HuH-7 (cell line): ENCODE results near the gene INF2.
"Not testable (repeated sequence)": the region's sequence is repeated elsewhere in the genome, so short reads cannot be mapped to it uniquely, and the experiment has no call there.

Source experiments
- DNase-seq: peaks from one replicate; pipeline ENCODE4 v3.0.0; 2011; ENCODE audit warnings: low spot score

The INF2 gene

DNA sequence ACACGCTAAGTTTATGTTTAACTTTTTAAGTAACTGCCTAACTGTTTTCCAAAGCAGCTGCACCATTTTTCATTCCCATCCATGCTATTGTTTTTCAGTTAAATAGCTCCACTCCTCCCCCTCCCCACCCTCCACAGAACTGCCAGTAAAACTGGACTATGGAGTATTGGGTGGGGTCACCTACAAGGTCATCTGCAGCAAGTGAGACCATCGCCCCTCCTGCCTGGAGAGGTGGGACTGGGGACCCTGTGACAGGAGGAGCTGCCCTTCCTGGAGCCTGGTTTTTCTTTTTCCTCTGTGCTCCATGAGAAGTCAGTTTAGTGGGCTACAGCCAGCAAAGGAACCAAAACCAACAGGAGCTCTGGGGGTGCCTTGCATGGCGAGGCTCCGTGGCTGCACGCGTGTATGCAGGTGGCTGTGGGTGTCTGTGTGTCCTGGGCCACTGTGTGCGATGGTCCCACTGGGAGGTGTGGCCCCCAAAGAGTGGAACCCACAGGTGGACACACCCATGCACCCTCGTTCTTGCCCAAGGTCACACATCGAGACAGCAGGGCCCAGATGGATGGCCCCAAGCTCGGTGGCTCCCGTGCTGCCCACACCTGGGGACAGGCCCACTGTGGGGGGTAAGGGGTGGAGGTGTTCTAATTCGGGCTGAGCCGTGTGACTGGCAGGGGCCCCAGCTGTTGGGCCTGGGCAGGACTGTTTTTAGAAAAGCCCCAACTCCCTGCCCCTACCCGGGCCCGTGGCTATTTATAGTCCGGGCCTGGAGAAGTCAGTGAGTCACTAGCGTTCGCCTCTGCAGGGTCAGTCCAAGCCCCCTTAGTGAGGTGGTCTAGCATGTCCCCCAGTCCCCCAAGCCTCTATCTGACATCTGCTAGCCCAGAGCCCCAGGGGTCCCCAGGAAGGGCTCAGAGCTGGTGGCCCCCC is 32.4 kb downstream of the INF2 start:
- no peak for DNase-seq

DNA sequence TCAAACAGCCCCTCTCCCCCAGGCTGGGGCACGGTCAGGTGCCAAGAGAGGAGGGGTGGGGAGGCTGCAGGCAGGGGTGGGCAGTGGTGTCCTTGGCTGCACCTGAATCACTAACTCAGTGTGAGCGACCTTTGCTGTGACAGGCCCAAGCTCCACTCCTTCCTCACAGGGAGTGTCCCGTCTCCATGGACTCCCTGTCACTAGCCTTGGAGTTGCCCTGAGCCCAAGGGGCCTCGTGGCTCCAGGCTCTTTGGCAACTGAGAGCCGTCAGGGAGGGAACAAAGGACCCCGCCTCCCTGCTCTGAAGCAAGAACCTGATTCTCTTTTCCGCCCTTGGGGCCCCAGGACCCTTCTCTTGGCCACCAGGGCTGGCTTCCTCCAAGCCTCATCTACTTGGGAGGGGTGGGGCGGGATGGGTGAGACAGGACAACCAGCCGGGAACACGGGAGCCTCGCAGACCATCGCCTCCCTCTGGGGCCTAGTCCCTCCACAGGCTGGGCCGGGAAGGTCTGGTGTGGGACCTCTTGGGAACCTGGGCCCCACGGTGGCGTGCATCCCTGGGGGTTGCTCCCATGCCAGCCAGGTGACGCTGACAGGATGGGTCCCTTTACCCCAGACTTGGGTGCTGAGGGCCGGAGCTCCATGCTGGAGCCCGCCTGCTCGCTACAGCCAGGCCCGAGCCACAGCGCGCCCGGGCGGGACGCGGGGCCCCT is 33.7 kb downstream of the INF2 start:
- DNase-seq, result peak; percentile 63

DNA sequence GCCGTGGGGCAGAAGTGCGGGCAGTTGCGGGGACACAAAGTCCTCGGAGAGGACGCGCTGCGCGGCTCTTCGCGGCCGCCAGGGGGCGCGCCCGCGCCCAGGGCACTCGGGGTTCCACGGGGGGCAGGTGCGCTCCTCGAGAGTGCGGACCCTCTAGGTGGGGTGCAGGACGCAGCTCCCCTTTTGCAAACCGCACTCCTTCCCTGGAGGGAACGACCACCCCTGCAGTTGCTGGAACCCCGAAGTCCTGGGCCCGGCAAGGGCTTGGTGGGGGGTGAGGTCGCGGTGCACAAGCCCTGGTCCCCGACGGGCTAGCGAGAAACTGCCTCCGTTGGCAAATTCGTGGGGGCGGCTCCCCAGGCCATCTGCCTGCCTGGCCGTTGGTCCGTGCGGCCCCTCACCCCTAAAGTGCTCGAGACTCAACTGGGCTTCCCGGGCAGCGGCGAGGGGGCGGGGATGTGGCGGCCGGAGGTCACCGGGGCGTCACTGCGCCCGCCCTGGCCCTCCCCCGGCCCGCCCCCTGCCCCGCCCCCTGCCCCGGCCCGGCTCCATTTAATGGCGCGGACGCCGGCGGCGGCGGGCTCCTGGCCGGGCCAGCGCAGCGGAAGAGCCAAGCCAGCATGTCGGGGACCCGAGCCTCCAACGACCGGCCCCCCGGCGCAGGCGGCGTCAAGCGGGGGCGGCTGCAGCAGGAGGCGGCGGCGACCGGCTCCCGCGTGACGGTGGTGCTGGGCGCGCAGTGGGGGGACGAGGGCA is 34.4 kb downstream of the INF2 start, which contains the start of gene ADSS1:
Gene ADSS1, plus strand, starts transcription at position 579 of the 756 bp plus-strand sequence. Its CDS starts 42 bp downstream, at position 621.
- peak; percentile 88 for DNase-seq

DNA sequence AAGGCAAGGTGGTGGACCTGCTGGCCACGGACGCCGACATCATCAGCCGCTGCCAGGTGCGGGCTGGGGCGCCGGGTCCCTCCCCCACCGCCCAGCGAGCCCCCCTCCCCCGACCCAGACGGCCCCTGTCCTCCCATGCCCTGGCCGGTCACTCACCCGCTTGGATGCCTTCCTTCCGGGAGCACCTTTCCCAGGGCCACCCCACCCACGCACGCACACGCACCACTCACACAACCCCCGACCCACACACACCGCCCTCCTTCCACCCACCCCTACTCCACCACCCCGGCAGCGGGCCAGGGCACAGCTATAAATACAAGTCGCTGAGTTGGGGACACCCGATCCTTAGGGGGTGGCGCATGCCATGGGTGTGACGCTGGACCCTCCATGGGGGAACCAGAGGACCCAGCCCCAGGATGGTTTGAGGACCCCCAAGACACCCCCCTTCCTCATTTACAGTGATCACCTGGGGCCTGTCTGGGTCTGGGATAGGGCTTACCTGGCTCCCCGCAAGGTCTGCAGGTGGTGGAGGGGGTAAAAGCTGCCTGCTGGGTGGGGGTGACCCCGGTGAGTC is 35.1 kb downstream of the INF2 start:
- DNase-seq, result peak; percentile 54

DNA sequence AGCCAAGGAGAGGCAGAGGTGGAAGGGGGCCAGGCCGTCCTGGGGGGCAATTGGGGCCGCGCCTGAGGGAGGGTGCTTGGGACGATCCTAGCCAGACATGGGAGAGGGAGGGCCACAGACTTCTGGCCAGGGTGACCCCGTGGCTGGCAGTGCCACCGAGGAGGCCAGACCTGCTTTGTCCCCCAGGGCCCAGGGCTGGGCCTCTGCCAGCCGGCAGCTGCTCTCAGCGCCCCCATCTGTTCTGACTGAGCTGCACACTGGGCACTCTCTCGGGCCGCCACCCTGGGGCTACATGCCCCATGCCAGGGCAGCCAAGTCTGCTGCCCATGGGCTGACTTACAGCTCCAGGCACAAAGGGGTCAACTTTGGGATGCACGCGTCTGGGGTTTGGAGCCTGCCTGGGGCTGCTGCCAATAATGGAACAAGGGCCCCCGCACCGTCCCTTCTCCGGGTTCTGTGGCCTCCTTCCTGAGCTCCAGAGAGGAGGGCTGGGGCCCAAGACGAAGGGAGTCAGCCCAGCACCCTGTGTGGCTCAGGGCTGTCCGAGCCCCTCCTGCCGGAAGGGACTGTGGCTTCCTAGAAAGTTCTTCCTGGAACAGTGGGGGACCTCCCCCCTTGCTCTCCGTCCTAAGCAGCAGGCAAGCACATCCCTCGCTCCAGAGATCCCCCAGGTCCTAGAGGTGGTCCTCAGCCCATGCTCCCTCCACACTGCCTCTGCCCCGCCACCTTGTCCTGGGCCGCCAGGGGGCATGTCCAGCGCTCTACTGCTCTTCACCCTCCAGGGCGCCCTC is 35.8 kb downstream of the INF2 start:
- peak; percentile 60 for DNase-seq

DNA sequence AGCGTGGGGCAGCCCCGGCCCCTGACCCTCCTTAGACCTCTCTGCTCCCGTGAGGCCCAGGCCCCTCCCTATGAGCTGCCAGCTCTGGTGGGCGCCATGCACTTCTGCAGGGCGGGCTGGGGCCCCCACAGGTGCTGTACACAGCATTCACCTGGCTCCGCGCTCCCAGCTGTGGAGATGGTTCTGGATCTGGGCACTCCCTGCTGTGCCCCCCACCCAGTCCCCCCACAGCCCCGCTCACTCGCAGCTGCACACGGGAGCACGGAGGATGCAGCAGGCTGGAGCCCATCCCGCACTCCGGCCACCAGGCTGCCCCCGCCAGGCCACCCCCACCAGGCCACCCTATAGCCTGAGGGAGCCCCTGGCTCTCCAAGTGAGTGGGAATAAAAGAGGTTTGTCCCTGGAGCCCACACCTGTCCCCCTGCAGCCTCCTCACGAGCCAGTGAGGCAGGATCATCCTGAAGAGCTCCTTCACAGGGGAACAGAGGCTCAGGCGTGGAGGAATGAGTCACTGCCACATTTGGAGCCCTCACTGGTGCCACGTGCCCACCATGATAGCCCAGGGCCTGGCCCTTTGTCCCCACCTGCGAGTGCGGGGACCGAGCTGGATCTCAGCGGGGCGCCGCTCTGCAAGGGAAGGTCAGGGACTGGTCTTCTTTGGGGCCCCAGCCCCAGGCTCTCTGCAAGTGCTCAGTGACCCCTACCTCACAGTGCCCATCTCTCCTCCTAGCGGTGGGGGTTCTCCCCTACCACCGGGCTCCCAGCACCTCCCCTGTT is 36.5 kb downstream of the INF2 start:
- DNase-seq, result no peak

DNA sequence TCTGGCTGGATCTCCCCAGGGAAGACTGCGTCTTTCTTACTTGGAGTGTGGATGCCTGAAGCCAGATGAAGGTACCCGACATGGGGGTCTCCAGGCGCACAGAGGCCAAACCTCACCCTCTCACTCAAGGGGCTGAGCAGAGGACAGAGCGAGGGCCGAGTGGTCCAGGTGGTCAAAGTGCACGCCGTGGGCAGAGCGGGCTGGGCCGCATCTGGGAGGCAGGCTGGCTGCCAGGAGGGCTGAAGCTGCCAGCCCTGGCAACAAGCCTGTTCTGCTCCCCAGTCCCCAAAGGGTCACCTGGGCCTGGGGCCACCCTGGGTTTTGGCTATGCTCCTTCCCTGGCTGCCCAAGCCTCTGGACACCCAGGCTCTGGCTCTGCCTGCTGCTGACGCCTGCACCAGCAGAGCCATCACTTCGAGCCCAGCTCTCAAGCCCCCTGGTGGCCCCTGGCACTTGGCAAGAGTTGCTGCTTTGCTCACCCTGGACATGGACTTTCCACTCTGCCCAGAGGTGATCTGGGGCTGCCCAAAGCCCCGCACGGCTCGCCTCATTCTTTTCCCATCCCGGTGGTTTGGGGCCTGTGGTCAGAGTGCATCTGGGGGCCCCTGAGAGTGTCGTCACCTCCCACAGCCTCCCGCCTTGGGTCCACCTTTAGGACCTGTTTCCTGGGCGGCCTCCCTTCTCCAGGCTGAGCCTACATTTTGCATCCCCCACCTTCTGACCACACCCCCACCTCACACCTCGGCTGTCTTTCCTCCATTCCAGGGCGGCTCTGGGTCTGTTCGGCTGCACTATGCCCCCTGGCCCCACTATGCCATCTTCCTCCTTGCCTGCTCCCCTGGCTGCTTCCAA is 37.4 kb downstream of the INF2 start:
- DNase-seq, result peak; percentile 56

DNA sequence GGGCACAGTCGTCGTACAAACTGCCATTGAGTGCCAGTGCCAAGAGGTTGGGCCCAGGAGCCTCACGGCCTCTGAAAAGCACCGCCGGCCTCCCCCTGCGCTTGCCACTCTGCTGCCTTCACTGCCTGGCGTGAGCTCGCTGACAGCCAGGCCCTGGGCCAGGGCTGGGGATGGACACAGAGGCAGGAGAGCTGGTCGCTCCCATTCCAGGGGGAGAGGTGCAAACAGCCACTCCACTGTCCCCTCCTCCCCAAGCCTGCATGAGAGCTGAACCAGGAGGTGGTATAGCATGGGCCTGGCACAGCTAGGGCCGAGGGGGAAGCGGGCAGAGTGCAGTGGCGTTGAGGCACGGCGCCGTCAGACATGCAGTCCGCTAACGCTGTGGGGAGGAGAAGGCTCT is 39.2 kb downstream of the INF2 start:
- DNase-seq, result no peak

DNA sequence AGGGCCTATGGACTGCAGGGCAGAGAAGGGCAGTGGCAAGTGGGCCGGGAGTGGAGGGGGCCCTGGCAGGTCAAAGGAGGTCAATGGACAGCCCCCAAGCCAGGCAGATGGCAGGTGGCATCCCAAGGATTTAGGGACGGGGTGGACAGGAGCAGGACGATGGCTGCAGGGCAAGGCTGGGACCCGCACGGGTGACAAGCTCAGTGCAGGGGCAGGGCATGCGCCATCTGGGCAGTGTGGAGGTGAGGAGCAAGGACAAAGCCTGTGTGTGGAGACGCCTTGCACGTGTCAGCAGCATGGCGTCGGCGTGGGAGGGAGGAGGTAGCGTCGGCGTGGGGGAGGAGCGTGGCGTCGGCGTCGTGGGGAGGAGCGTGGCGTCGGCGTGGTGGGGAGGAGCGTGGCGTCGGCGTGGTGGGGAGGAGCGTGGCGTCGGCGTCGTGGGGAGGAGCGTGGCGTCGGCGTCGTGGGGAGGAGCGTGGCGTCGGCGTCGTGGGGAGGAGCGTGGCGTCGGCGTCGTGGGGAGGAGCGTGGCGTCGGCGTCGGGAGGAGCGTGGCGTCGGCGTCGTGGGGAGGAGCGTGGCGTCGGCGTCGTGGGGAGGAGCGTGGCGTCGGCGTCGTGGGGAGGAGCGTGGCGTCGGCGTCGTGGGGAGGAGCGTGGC is 39.9 kb downstream of the INF2 start:
- not testable (repeated sequence) for DNase-seq

DNA sequence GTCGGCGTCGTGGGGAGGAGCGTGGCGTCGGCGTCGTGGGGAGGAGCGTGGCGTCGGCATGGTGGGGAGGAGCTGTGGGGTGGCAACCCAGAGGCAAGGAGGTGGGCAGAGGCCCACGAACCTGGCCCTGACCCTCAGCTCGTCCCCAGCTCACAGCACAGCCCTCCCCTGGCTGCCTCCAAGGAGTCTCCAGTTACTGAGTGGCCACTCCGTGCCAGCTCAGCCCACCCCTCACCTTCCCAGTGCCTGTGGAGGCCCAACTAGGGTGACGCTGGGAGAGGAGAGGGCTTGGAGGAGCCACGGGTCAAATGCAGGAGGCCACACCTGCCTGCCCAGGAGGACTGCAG is 40.4 kb downstream of the INF2 start:
- no peak for DNase-seq

DNA sequence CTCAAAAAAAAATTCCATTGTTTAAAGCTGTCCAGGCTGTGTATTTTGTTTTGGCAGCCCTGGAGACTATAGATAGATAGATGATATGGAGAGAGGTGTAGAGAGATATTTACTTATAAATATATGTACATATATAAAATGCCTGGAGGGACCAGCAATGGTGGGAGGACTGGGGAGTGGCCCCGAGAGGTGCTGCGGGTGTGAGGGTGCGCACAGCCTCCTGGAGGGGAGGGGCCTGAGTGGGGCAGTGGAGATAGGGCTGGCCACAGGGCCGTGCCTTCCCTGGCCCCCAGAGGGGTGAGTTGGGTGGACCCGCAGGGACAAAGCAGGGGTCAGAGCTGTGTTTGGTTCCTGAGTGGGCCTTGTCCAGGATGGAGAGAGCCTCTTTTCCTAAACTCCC is 41.1 kb downstream of the INF2 start:
- DNase-seq, result no peak

DNA sequence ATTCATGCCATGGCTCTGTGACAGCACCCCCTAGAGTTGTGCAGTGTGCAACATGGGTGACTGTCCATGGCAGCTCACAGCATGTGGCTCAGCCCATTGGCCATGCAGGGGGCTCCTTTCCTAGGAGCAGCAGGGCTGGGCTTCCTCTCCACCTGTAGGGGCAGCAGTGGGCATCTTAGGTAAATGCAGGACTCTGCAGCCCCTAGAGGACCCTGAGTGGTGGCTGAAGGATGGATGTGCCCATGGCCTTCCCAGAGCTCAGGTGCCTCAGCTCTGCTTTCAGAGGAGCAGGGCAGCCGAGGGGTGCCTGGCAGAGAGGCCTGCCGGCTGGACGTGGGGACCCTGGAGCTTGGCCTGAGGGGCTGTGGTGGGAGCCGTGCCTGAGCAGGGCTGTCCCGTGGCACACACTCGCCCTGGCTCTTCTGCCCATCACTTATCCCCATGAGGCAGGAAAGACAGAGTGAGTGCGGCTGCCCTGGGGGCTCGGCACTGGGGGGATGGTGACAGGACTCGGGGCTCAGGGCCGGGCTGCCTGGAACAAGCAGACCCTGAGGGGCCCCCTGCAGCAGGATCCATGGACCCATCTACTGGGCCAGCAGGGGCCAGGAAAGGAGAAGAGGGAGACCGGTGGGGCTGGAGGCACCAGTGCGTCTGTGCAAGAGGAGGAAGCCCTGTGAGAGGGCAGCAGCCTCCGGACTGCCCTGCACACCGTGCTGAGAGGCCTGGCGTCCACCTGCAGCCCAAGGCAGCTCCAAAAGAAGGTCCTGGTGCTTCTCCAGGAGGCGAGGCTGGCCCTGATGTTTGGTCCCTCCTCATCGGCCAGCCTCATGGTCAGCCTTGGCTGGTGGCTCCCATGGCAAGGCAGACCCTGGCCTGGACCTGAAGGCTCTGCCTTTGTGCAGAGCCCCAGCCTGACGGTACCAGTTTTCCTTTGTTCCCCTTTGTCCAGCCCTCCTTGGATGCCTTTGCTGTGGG is 42.2 kb downstream of the INF2 start:
- peak; percentile 81 for DNase-seq

DNA sequence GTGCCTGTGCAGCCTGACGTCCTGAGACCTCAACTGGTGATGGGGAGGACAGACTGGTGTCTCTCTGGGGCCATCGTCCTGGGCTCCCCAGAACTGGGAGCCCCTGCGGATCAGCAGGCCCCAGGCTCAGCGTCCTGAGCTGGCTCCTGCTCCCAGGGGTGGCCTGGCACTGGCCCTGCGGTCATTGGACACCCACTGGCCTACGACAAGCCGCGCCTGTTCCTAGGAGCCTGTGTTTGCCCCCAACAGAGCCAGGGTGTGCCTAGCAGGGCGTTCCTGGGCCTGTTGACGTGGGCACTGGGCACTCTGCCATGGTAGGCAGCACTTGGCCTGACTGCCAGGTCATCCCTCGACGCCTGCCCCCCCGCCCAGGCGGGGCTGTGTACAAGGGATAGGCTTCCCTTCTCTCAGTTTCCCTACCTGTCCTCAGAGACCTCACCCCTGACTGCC is 43.0 kb downstream of the INF2 start:
- no peak for DNase-seq

DNA sequence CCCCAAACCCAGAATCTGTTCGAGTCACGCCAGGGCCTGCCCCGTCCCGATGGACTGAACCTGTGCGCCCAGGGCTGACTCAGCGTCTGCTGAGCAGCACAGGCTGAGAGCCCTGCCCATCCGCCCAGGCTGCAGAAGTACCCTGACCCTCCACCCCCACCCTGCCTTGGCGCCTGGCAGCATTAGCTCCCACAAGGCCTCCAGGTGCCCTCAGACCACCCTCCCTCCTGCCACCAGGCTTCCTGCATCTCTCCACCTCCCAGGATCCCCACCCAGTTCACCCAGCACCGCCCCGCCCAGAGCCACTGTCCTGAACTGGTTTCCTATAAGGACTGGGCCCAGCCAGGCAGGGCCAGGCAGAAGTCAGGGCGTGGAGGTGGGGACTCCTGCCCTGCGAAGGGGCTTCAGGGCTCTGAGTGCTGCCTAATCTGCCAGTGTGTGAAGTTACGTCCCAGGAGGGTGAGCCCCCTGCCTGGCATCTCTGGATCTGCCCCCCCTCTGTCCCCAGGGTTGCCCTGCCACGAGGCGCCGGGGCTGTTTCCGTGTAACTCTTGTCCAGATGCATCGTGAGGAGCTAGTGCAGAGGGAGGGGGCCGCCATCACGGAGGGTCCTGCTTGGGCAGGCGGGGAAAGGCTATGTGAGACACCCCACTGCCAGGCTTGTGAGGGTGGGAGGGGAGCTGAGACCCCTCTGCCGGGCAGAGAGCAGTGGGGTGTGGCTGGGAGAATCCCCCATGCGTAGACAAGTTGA is 43.7 kb downstream of the INF2 start:
- no peak for DNase-seq

DNA sequence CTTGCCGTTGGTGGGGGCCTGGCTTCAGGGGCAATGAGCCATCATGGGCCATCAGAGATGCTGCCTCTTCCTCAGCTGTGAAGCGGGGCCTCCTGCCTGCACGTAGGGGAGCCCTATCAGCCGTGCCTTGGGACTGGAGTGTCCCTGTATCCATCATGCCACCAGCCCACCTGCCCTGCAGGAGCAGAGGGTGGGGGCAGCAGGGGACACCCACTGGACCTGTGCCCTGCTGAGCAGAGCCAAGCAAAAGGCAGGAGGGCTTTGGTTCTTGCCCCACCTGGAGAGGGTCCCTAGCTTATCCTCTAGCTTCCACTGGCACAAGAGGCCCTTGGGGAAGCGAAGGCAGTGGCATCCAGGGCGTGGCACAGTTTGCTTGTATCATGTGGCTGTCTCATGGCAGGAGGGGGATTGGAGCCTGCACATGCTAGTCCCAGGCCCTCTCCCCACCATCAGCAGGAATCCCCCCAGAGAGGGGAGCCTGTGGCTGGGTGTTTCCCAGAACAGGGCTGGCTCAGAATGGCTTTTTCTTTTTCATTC is 44.7 kb downstream of the INF2 start:
- no peak for DNase-seq

DNA sequence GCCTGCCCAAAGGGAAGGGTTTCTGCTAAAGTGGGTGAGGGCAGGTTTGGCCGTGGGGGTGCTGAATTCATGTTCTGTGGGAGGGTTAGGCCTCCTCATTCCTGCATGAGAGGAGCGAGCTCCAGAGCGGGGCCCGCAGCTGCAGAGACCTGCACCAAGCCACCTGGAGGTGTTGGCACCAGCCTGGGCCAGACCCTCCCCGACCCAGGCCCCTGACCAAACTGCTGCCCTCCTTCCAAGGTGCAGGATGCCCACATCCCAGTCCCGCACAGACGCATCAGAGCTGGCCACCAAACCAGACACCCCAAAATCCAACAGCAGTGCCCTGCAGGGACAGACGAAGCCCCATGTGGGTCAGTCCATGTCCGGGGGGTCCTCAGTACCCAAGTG is 45.2 kb downstream of the INF2 start:
- no peak for DNase-seq
